Thyroid gland (tissue), 4 donors: ENCODE measurements around the gene SETD1B.

Experiments
- CTCF ChIP-seq, 6 experiments: fragments of 200-600 bp in 3 of 6; fragments of 450-650 bp in 3 of 6; sonication (generic) in 3 of 6; IDR thresholded peaks; one replicate each; pipeline ENCODE4 v1.5.1; 2016 to 2019; ENCODE audit warnings: antibody characterized with exemption in 6 of 6, mild to moderate bottlenecking in 2 of 6, inconsistent platforms in 1 of 6, moderate library complexity in 1 of 6
- POLR2A ChIP-seq, 2 donors: fragments of 450-650 bp; IDR thresholded peaks; one replicate each; pipeline ENCODE4 v1.6.1; 2017; ENCODE audit warnings: antibody characterized with exemption in 2 of 2, mild to moderate bottlenecking in 2 of 2, moderate library complexity in 1 of 2

GRCh38 chr12:121858662-121859572 lies 55.1 kb downstream of the SETD1B start, which contains the start of gene HPD:
- no peak for TF ChIP-seq POLR2A (IDR thresholded peaks at IDR 0.05)
- TF ChIP-seq CTCF (IDR thresholded peaks at IDR 0.05), result no peak
